Endothelial cell of umbilical vein (primary cell): ENCODE results near the gene ECM2. TPM values are rescaled to one million over a fixed set of nuclear protein-coding genes. Genes with fewer than 3 reads are reported as not detected.

Experiments
- BruUV-seq: library from RNA; stranded (reverse); fragments of 400-500 nt; replicated peaks from 2 replicates; lab custom pipeline; 2021; lab: Mats Ljungman, UMichigan
- CTCF ChIA-PET: fragments of 300-600, 350-600 bp; sonication (Branson Sonifier 250); formaldehyde crosslinking; loops from one replicate; lab custom pipeline; 2021; ENCODE audit warnings: antibody characterized with exemption, inconsistent platforms; lab: Charles Lee
- POLR2A ChIA-PET: fragments of 300-600, 350-600 bp; sonication (Branson Sonifier 250); formaldehyde crosslinking; loops from one replicate; lab custom pipeline; 2021; ENCODE audit warnings: antibody characterized with exemption, inconsistent platforms; lab: Charles Lee
- DNase-seq: peaks from one replicate; pipeline ENCODE4 v3.0.0-alpha.2; 2011; ENCODE audit warnings: low read depth, low spot score
- FAIRE-seq: peaks from 2 replicates; lab custom pipeline; 2011; peaks lifted over from hg19 to GRCh38; lab: Jason Lieb, UNC
- H2AFZ ChIP-seq: 2 replicates; pipeline ENCODE4 v1.6.0; 2012; ENCODE audit warnings: low read depth, low read length, control low read depth, inconsistent platforms
- H3K27ac ChIP-seq: 2 replicates; pipeline ENCODE4 v1.5.1; 2011; ENCODE audit warnings: low read depth, mild to moderate bottlenecking, control low read depth, low read length, moderate library complexity; ENCODE audit not compliant: insufficient read depth
- H3K27me3 ChIP-seq, 2 experiments: 2 replicates each; pipeline versions ENCODE4 v1.6.0 to v1.6.1; 2011; ENCODE audit warnings: low read length in 2 of 2, mixed read lengths in 1 of 2; ENCODE audit not compliant: control insufficient read depth in 2 of 2, insufficient read depth in 2 of 2
- H3K36me3 ChIP-seq, 2 experiments: 2 replicates in 1 of 2; 3 replicates in 1 of 2; pipeline ENCODE4 v1.5.1; 2011; ENCODE audit warnings: low read length in 2 of 2, mild to moderate bottlenecking in 1 of 2, moderate library complexity in 1 of 2; ENCODE audit not compliant: control insufficient read depth in 2 of 2, insufficient read depth in 2 of 2; ENCODE audit errors: extremely low read depth in 1 of 2
- H3K4me1 ChIP-seq: 3 replicates; pipeline ENCODE4 v1.5.1; 2011; ENCODE audit warnings: mild to moderate bottlenecking, low read length; ENCODE audit not compliant: control insufficient read depth, insufficient read depth; ENCODE audit errors: extremely low read depth
- H3K4me2 ChIP-seq: 2 replicates; pipeline ENCODE4 v1.6.1; 2011; ENCODE audit warnings: low read length, control low read depth, mixed read lengths; ENCODE audit not compliant: insufficient read depth
- H3K4me3 ChIP-seq, 3 experiments: fragments of 200-600 bp in 1 of 3; sonication (generic), shearing (Covaris generic) in 1 of 3; replicated peaks in 1 of 3; 2 replicates each; pipeline ENCODE4 v1.5.1; 2011 to 2016; ENCODE audit warnings: control low read depth in 3 of 3, low read length in 3 of 3, mild to moderate bottlenecking in 2 of 3, inconsistent platforms in 1 of 3, low read depth in 1 of 3, moderate library complexity in 1 of 3; ENCODE audit not compliant: insufficient read depth in 1 of 3
- H3K79me2 ChIP-seq: 2 replicates; pipeline ENCODE4 v1.6.0; 2012; ENCODE audit warnings: low read length, inconsistent platforms; ENCODE audit not compliant: control insufficient read depth, insufficient read depth
- H3K9ac ChIP-seq: replicated peaks from 2 replicates; pipeline ENCODE3; 2011; ENCODE audit warnings: low read length, control low read depth; ENCODE audit not compliant: insufficient read depth; ENCODE audit errors: extremely low read depth
- H3K9me1 ChIP-seq: replicated peaks from 3 replicates; pipeline ENCODE4 v1.6.0; 2011; ENCODE audit warnings: mild to moderate bottlenecking, low read length; ENCODE audit not compliant: control insufficient read depth, insufficient read depth; ENCODE audit errors: extremely low read depth
- H3K9me3 ChIP-seq: replicated peaks from 2 replicates; pipeline ENCODE4 v1.5.1; 2012; ENCODE audit warnings: low read length, inconsistent platforms; ENCODE audit not compliant: control insufficient read depth, insufficient read depth
- H4K20me1 ChIP-seq: replicated peaks from 2 replicates; pipeline ENCODE3; 2011; ENCODE audit warnings: mild to moderate bottlenecking, low read length; ENCODE audit not compliant: control insufficient read depth, insufficient read depth; ENCODE audit errors: extremely low read depth
- CTCF ChIP-seq, 2 donors: IDR thresholded peaks; 1 replicate in 1 of 2; 2 replicates in 1 of 2; pipeline ENCODE4 v1.5.1; 2011; ENCODE audit warnings: low read length in 2 of 2, mild to moderate bottlenecking in 2 of 2, moderate library complexity in 2 of 2, control low read depth in 1 of 2, inconsistent platforms in 1 of 2, low read depth in 1 of 2; ENCODE audit not compliant: insufficient read depth in 1 of 2; ENCODE audit errors: extremely low read depth in 1 of 2
- EZH2 ChIP-seq: IDR thresholded peaks from 2 replicates; pipeline ENCODE4 v1.6.1; 2012; ENCODE audit warnings: borderline replicate concordance, low read depth, mild to moderate bottlenecking, moderate library complexity, low read length, inconsistent platforms; ENCODE audit not compliant: severe bottlenecking
- FOS ChIP-seq: IDR thresholded peaks from 2 replicates; pipeline ENCODE4 v1.6.1; 2011; ENCODE audit warnings: mild to moderate bottlenecking, low read length, moderate library complexity, borderline replicate concordance; ENCODE audit not compliant: insufficient read depth
- GATA2 ChIP-seq: IDR thresholded peaks from 2 replicates; pipeline ENCODE4 v1.7.0; 2011; ENCODE audit warnings: low read depth, mild to moderate bottlenecking, moderate library complexity, mixed read lengths, low read length; ENCODE audit not compliant: insufficient read length, insufficient read depth
- JUN ChIP-seq: IDR thresholded peaks from 2 replicates; pipeline ENCODE4 v1.6.1; 2011; ENCODE audit warnings: borderline replicate concordance, low read depth; ENCODE audit not compliant: insufficient read length, insufficient read depth
- MAX ChIP-seq: IDR thresholded peaks from 2 replicates; pipeline ENCODE4 v1.6.1; 2011; ENCODE audit not compliant: insufficient read depth, insufficient read length
- MYC ChIP-seq: IDR thresholded peaks from one replicate; pipeline ENCODE4 v1.6.1; 2011; ENCODE audit warnings: mild to moderate bottlenecking, low read depth, low read length
- POLR2A ChIP-seq: IDR thresholded peaks from 2 replicates; pipeline ENCODE4 v1.6.1; 2012; ENCODE audit warnings: low read depth, mild to moderate bottlenecking, control low read depth, low read length
- POLR2AphosphoS5 ChIP-seq: IDR thresholded peaks from 2 replicates; pipeline ENCODE4 v1.6.1; 2012; ENCODE audit warnings: low read depth, mild to moderate bottlenecking, control low read depth, low read length, moderate library complexity; ENCODE audit not compliant: insufficient read depth
- dilution Hi-C: fragments of 300-500 bp; cut with MboI; formaldehyde crosslinking; loops from one replicate; pipeline ENCODE4 v1.15.0; 2019; ENCODE audit warnings: low sequenced_read_pairs; ENCODE audit not compliant: extremely low pct_ligation_motif_present
- intact Hi-C: fragments of 100-400 bp; cut with micrococcal nuclease; formaldehyde crosslinking; loops from one replicate; pipeline ENCODE4 v1.10.0; 2022
- polyA plus RNA-seq, 4 experiments: library from polyadenylated mRNA; depleted of rRNA in 3 of 4; stranded (reverse) in 3 of 4; unstranded in 1 of 4; fragments of >200 nt; gene quantifications; 2 replicates each; pipeline versions ENCODE4 v1.2.1 to v1.2.3, GENCODE V29; 2011 to 2012; ENCODE audit warnings: missing spikeins in 1 of 4
- total RNA-seq: library from RNA; stranded (reverse); gene quantifications from 2 replicates; pipeline ENCODE4 v1.2.3, GENCODE V29; 2021

The ECM2 gene
- total and polyA plus RNA-seq, 2 donors (not counting 3 experiments of a cell fraction or from before 2014, with no cell fraction given): 0.03 TPM; not detected in 1

GRCh38 chr9:92501671-92502393 is 34.0 kb downstream of the ECM2 start:
- dilution Hi-C loops: no loop called here
- intact Hi-C loops: loop anchor here (1.0 kb wide), 2 partner anchors 132 to 204 kb away; no protein-coding TSS in a partner anchor
- no peak overlapping the region for H3K27ac ChIP-seq
- no peaks in the 10 kb centered on the region for H3K4me1 ChIP-seq
- no peak overlapping the region for H3K9ac ChIP-seq
- H2AFZ ChIP-seq: no peak overlapping the region
- no TSS peak for BruUV-seq
- TF ChIP-seq MYC (no peak), CTCF (IDR thresholded peaks at IDR 0.05; ENCODE audit: extremely low read depth in 1 of 2, insufficient read depth in 1 of 2, low read depth in 1 of 2, low read length in 2 of 2) (peak; percentile 64 to 69)
- H3K4me3 ChIP-seq: no peak overlapping the region
- ChIA-PET CTCF (interaction anchor here (0.6 to 2.2 kb wide), 15 partner anchors 9 to 289 kb away, joined by 3 to 14 read pairs (median 3); partner anchors contain the start of gene ECM2), POLR2A (interaction anchor here (0.6 kb wide), 1 partner anchor 22 kb away, joined by 7 read pairs; no protein-coding TSS in a partner anchor)
- no peak overlapping the region for H3K4me2 ChIP-seq
- H3K36me3 ChIP-seq: no peaks in the 10 kb centered on the region
- H3K79me2 ChIP-seq: no peaks in the 10 kb centered on the region
- H3K9me3 ChIP-seq: no peaks in the 10 kb centered on the region
- H3K9me1 ChIP-seq: no peaks in the 10 kb centered on the region
- no peaks in the 10 kb centered on the region for H3K27me3 ChIP-seq
- FAIRE-seq: peak; percentile 82
- H4K20me1 ChIP-seq: no peaks in the 10 kb centered on the region
- peak; percentile 45 for DNase-seq

GRCh38 chr9:92500725-92501124 is 35.1 kb downstream of the ECM2 start:
- no peaks in the 10 kb centered on the region for H3K9me1 ChIP-seq
- no peaks in the 10 kb centered on the region for H4K20me1 ChIP-seq
- no peaks in the 10 kb centered on the region for H3K9me3 ChIP-seq
- CTCF ChIA-PET: interaction anchor here (1.0 to 2.1 kb wide), 2 partner anchors 14 to 290 kb away, joined by 3 to 14 read pairs; no protein-coding TSS in a partner anchor
- H3K36me3 ChIP-seq: no peaks in the 10 kb centered on the region
- dilution Hi-C loops (no loop called here), intact Hi-C loops (no loop called here)
- no peaks in the 10 kb centered on the region for H3K27me3 ChIP-seq
- no peak overlapping the region for H2AFZ ChIP-seq
- BruUV-seq: no TSS peak
- no peak overlapping the region for H3K4me3 ChIP-seq
- DNase-seq (no peak), FAIRE-seq (no peak)
- no peak for TF ChIP-seq CTCF (IDR thresholded peaks at IDR 0.05; ENCODE audit: extremely low read depth in 1 of 2, insufficient read depth in 1 of 2, low read depth in 1 of 2, low read length in 2 of 2)
- TF ChIP-seq EZH2: no peak
- no peak for TF ChIP-seq POLR2A
- no peak for TF ChIP-seq JUN
- TF ChIP-seq MAX: no peak
- TF ChIP-seq GATA2: no peak
- TF ChIP-seq POLR2AphosphoS5: no peak
- no peak for TF ChIP-seq MYC
- no peak for TF ChIP-seq FOS
- POLR2A ChIA-PET: no interaction called here
- H3K79me2 ChIP-seq: no peaks in the 10 kb centered on the region
- H3K4me2 ChIP-seq: no peak overlapping the region
- H3K9ac ChIP-seq: no peak overlapping the region
- no peak overlapping the region for H3K27ac ChIP-seq
- H3K4me1 ChIP-seq: no peaks in the 10 kb centered on the region
